GM18507 (cell line): ENCODE data around the gene EARS2.
"Not testable (repeated sequence)": the region's sequence is repeated elsewhere in the genome, so short reads cannot be mapped to it uniquely, and the experiment has no call there.

Experiments used
- DNase-seq: peaks from one replicate; pipeline ENCODE4 v3.0.0; 2011; ENCODE audit warnings: low read depth; ENCODE audit not compliant: insufficient read length; ENCODE audit errors: extremely low spot score
- FAIRE-seq: peaks from 2 replicates; lab custom pipeline; 2011; peaks lifted over from hg19 to GRCh38; lab: Jason Lieb, UNC

EARS2 gene

DNA sequence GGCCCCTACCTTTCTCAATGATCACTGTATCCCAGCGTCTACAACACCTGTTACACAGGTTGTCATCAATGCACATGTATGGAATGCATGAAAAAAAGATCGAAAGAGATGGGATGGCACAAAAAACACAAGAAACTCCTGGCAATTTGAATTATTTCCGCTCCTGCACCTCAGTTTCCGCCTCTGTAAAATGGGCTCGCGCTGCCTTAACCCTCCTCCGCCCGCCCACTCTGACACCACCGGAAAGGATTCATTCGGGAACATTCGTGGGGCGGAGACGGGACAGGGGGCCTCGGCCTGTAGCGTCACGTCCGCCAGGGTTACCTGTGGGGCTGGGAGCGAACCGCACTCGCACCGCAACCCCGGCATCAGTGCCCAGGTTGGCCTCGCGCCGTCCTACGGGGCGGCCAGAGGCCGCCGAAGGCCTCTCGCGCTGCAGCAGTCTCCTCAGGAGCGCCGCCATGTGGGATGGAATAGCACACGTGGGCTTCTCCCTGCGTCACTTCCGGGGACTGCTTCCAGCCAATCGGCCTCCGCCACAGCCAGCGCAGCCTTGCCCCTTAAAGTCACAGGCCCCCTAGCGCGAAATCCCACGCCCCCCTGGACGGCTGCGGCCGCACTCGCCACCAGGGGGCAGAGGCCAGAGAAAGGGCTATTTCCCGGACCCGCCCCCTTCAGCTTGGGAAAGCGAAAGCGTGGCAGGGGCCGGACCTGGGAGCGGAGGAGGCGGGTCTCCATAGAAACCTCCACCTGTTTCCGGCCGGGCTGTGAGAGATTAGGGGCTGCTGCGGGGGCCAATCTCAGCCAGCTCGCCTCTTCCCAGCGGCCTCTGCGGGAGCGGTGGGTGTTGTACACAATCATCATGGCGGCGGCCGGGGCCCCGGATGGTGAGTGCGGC, at the start of gene EARS2, which contains the start of gene UBFD1:
EARS2 (minus strand) TSS at position 470 of the 898 bp plus-strand sequence; CDS start at position 463, 7 bp downstream.
UBFD1 (plus strand) TSS at position 847 of the 898 bp plus-strand sequence; CDS start at position 863, 16 bp downstream.
- DNase-seq: peak; percentile 88
- FAIRE-seq: peak; percentile 94

DNA sequence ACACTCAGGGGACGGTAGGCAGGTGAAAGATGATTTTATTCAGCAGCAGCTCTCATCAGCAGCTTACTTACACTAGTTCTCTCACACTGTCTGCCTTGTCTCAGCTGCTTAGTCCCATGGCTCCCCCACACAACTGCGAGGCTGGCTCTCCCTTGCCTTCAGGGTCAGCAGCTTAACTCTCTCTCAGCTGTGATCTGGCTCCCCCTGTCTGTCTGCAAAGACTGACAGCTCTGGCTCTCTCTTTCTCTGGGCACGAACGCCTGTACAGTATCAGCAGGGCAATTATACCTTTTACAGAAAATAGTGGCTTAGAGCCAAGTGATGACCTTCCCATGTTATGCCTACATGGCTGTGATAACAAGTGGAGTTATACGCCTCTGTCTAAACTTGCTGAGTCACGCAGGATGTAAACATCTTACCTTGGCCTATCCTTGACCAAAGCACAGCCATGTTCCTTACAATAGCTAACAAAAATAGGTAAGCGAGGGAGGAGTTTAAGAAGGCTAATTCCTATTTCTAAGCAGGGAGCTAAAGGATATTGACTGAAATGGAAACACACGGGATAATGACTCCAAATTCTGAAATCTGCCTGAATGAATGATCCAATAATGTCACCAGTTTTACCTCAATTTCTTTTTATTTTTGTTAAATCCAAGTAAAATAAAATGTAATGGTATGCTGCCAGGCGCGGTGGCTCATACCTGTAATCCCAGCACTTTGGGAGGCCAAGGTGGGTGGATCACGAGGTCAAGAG, 40.0 kb upstream of the EARS2 start:
- DNase-seq (no peak), FAIRE-seq (no peak)

DNA sequence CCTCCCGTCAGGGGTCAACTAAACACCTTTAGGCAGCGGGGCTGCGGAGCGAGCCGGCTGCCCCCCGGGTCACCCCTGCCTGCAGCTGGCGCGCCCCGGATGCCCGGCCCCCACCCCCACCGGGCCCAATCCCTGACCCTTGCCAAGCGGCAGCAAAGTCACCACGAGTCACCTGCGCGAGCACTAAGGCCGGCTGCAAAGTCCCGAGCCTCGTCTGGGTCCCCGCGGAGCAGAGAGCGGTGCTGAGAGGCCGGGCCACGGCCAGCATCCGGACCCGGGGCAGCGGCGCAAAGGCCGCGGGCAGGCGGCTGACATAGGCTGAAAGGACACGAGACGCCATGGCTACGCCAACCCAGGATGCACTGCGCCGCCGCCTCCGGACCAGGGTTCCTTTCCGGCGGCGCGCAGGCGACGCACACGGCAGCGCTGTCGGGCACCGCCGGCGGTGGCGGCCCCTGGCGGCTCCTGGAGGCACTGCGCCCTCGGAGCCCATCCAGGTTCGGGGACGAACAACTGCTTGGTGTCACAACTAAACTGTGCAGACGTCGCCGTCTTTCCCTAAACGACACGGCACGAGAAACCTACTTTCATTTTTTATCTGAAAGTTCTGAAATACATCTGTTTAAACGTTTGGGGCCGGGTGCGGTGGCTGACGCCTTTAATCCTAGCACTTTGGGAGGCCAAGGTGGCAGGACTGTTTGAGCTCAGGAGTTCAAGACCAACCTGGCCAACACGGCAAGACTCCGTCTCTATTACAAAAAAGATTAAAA, 39.0 kb upstream of the EARS2 start, which contains the start of gene NDUFAB1:
NDUFAB1 (minus strand) TSS at position 366 of the 770 bp plus-strand sequence; CDS start at position 340, 26 bp downstream.
- DNase-seq: peak; percentile 87
- peak; percentile 70 for FAIRE-seq

- no peak for FAIRE-seq
- no peak for DNase-seq
Measured at GRCh38 chr16:23595246-23595950, 38.2 kb upstream of the EARS2 start.

- FAIRE-seq: no peak
Measured at GRCh38 chr16:23594186-23594585, 37.0 kb upstream of the EARS2 start.

GRCh38 chr16:23590181-23590580, 33.0 kb upstream of the EARS2 start:
- DNase-seq (no peak), FAIRE-seq (no peak)

More at GRCh38 chr16:23594186-23594585, 37.0 kb upstream of the EARS2 start:
- DNase-seq: no peak

GRCh38 chr16:23587726-23588125, 30.6 kb upstream of the EARS2 start:
- no peak for DNase-seq

GRCh38 chr16:23584186-23585076, 27.3 kb upstream of the EARS2 start:
- no peak for FAIRE-seq
- no peak for DNase-seq

More at GRCh38 chr16:23587726-23588125, 30.6 kb upstream of the EARS2 start:
- FAIRE-seq: no peak

DNA sequence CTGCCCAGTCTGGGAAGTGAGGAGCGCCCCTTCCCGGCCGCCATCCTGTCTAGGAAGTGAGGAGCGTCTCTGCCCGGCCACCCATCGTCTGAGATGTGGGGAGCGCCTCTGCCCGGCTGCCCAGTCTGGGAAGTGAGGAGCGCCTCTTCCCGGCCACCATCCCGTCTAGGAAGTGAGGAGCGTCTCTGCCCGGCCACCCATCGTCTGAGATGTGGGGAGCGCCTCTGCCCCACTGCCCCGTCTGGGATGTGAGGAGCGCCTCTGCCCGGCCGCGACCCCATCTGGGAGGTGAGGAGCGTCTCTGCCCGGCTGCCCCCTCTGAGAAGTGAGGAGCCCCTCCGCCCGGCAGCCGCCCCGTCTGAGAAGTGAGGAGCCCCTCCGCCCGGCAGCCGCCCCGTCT, 26.1 kb upstream of the EARS2 start:
- DNase-seq, FAIRE-seq: not testable (repeated sequence)

- no peak for FAIRE-seq
- DNase-seq: no peak
Measured at GRCh38 chr16:23581764-23582163, 24.6 kb upstream of the EARS2 start.

GRCh38 chr16:23580391-23580790, 23.2 kb upstream of the EARS2 start:
- no peak for DNase-seq
- FAIRE-seq: no peak

DNA sequence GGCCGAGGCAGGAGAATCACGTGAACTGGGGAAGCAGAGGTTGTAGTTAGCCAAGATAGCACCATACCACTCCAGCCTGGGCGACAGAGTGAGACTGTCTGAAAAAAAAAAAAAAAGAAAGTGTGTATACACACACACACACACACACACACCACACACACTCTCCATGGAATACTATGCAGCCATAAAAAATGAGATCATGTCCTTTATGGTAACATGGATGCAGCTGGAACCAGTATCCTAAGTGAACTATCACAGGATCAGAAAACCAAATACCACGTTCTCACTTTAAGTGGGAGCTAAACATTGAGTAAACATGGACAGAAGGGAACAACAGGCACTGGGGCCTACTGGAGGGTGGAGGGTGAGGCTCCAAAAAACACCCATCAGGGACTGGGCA, 22.2 kb upstream of the EARS2 start:
- DNase-seq (no peak), FAIRE-seq (no peak)

DNA sequence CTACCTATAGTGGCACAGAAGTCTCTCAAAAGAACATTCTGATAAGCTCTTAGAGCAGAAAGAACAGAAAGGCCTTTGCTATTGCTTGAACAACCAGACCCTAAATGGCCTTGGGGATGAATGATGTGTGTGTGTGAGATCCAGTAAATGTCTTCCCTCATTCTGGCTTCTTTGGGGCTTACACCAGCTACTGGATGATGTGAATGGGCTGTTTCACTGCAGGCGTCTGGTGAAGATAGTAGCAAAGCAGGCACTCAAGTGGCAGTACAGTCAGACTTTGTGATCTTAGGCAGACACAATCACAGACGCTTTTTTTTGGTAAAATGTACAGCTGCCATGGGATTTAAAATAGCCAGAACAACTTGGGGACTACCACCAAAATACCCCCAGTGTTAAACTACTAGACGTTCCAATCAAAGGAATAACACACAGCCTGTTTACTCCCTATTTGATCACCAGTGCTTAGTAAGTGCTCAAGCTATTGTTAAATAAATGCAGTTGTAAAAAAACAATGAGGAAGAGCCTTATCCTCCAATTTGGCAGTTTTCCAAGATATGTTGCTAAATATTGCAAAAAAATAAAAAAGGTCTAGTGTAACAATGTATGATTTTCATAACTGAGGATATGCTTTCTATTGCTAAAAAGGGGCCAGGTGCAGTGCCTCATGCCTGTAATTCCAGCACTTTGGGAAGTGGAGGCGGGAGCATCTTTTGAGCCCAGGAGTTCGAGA, 21.1 kb upstream of the EARS2 start:
- no peak for FAIRE-seq
- DNase-seq: no peak

- FAIRE-seq (no peak), DNase-seq (no peak)
Measured at GRCh38 chr16:23577493-23577892, 20.3 kb upstream of the EARS2 start.

DNA sequence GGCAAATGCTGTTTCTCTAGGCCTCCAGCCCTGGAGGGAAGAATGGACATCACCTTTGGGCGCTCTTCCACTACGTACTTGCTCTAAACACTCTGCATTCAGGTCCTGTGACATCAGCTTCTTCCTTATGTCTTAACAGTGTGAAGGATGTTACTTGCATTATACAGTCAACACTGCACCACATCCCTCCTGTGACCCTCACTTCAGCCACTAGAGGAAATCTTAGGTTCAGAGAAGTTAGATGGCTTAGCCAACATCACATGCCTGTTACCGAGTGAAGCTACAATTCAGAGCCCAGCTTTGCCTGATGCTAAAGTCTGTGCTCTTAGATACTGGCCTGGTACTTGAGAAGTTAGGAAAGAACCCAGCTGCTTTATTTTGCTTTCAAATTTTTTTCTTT, 18.7 kb upstream of the EARS2 start:
- DNase-seq: no peak
- no peak for FAIRE-seq

GRCh38 chr16:23573817-23574216, 16.7 kb upstream of the EARS2 start:
- no peak for FAIRE-seq

GRCh38 chr16:23572394-23572793, 15.2 kb upstream of the EARS2 start:
- no peak for FAIRE-seq
- no peak for DNase-seq

More at GRCh38 chr16:23573817-23574216, 16.7 kb upstream of the EARS2 start:
- DNase-seq: no peak
